HG02938 (cell line): ENCODE results near the gene DBF4.

ENCODE experiments used
- ATAC-seq: cut with Tn5 transposase; IDR thresholded peaks from one replicate; pipeline ENCODE4 v1.9.1; 2021; ENCODE audit warnings: mild to moderate bottlenecking, moderate library complexity; ENCODE audit not compliant: unreplicated experiment

The DBF4 gene

GRCh38 chr7:87948371-87948770 is 72.1 kb downstream of the DBF4 start:
- ATAC-seq, result no peak
